Astrocyte (in vitro differentiated cells and primary cell): ENCODE results near the gene TREML2. TPM values are rescaled to one million over a fixed set of nuclear protein-coding genes. Genes with fewer than 3 reads are reported as not detected.

Source experiments
- DNase-seq: peaks from one replicate; pipeline ENCODE4 v3.0.0-alpha.2; 2010; ENCODE audit warnings: low read depth
- FAIRE-seq: peaks from 2 replicates; lab custom pipeline; 2011; peaks lifted over from hg19 to GRCh38; lab: Jason Lieb, UNC
- H2AFZ ChIP-seq: 2 replicates; pipeline ENCODE4 v1.6.0; 2012; ENCODE audit warnings: low read depth, low read length, inconsistent platforms
- H3K27ac ChIP-seq: 2 replicates; pipeline ENCODE4 v1.5.1; 2011; ENCODE audit warnings: low read depth, low read length, inconsistent platforms
- H3K27me3 ChIP-seq: 2 replicates; pipeline ENCODE4 v1.6.0; 2011; ENCODE audit warnings: low read length, inconsistent platforms; ENCODE audit not compliant: insufficient read depth
- H3K36me3 ChIP-seq: 2 replicates; pipeline ENCODE4 v1.5.1; 2011; ENCODE audit warnings: low read length, inconsistent platforms; ENCODE audit not compliant: insufficient read depth
- H3K4me1 ChIP-seq: 2 replicates; pipeline ENCODE4 v1.5.1; 2011; ENCODE audit warnings: low read length, inconsistent platforms; ENCODE audit not compliant: insufficient read depth
- H3K4me2 ChIP-seq: 2 replicates; pipeline ENCODE4 v1.6.0; 2012; ENCODE audit warnings: low read length, inconsistent platforms
- H3K4me3 ChIP-seq: 2 replicates; pipeline ENCODE4 v1.5.1; 2011; ENCODE audit warnings: low read depth, mild to moderate bottlenecking, low read length, inconsistent platforms; ENCODE audit not compliant: insufficient read depth
- H3K79me2 ChIP-seq: 2 replicates; pipeline ENCODE4 v1.6.0; 2012; ENCODE audit warnings: mild to moderate bottlenecking, low read length, inconsistent platforms; ENCODE audit not compliant: insufficient read depth
- H3K9ac ChIP-seq: 2 replicates; pipeline ENCODE4 v1.6.0; 2012; ENCODE audit warnings: mild to moderate bottlenecking, low read length, inconsistent platforms
- H3K9me3 ChIP-seq: 2 replicates; pipeline ENCODE4 v1.5.1; 2012; ENCODE audit warnings: low read depth, mild to moderate bottlenecking, low read length, inconsistent platforms; ENCODE audit not compliant: insufficient read depth
- H4K20me1 ChIP-seq: 2 replicates; pipeline ENCODE4 v1.6.0; 2012; ENCODE audit warnings: low read length, inconsistent platforms; ENCODE audit not compliant: insufficient read depth
- H3K27ac Mint-ChIP-seq: one replicate; pipeline ENCODE4 v1.8.0; 2021; ENCODE audit warnings: mild to moderate bottlenecking, mixed read lengths; ENCODE audit not compliant: unreplicated experiment
- H3K27me3 Mint-ChIP-seq: one replicate; pipeline ENCODE4 v1.8.0; 2021; ENCODE audit warnings: low read depth, mixed read lengths; ENCODE audit not compliant: unreplicated experiment
- H3K36me3 Mint-ChIP-seq: one replicate; pipeline ENCODE4 v1.8.0; 2021; ENCODE audit warnings: low read depth, mixed read lengths; ENCODE audit not compliant: unreplicated experiment
- H3K4me1 Mint-ChIP-seq: one replicate; pipeline ENCODE4 v1.8.0; 2021; ENCODE audit warnings: low read depth, mixed read lengths; ENCODE audit not compliant: unreplicated experiment
- H3K4me3 Mint-ChIP-seq: one replicate; pipeline ENCODE4 v1.8.0; 2021; ENCODE audit warnings: mild to moderate bottlenecking, moderate library complexity, mixed read lengths; ENCODE audit not compliant: unreplicated experiment
- H3K9me3 Mint-ChIP-seq: one replicate; pipeline ENCODE4 v1.8.0; 2021; ENCODE audit warnings: mild to moderate bottlenecking, mixed read lengths; ENCODE audit not compliant: unreplicated experiment
- CTCF ChIP-seq: IDR thresholded peaks from 2 replicates; pipeline ENCODE4 v1.5.1; 2011; ENCODE audit warnings: low read depth, mild to moderate bottlenecking, inconsistent platforms, low read length, moderate library complexity; ENCODE audit not compliant: insufficient read depth
- EZH2 ChIP-seq: IDR thresholded peaks from 2 replicates; pipeline ENCODE4 v1.6.1; 2012; ENCODE audit warnings: mild to moderate bottlenecking, low read length, inconsistent platforms; ENCODE audit not compliant: insufficient read depth
- total RNA-seq: library from RNA; stranded (reverse); gene quantifications from 2 replicates; pipeline ENCODE4 v1.2.1, GENCODE V29; 2021

The TREML2 gene
- total RNA-seq, 1 donor from 2014 or later: not detected

GRCh38 chr6:41182069-41183034 lies 18.6 kb downstream of the TREML2 start:
- FAIRE-seq (no peak), DNase-seq (peak; percentile 18)
- H3K9me3 Mint-ChIP-seq: no peaks in the 10 kb centered on the region
- TF ChIP-seq CTCF: peak; percentile 62
- TF ChIP-seq EZH2: no peak
- Histone ChIP-seq H3K4me2 (no peak overlapping the region), H3K9ac (no peak overlapping the region), H3K4me1 (no peaks in the 10 kb centered on the region), H3K4me3 (no peak overlapping the region), H3K27me3 (no peaks in the 10 kb centered on the region), H3K79me2 (no peaks in the 10 kb centered on the region), H2AFZ (no peak overlapping the region), H3K9me3 (no peaks in the 10 kb centered on the region), H3K36me3 (no peaks in the 10 kb centered on the region), H3K27ac (no peak overlapping the region), H4K20me1 (no peaks in the 10 kb centered on the region)
- H3K27me3 Mint-ChIP-seq: peaks cover 11% of the 10 kb centered on the region
- no peaks in the 10 kb centered on the region for H3K4me1 Mint-ChIP-seq
- no peak overlapping the region for H3K27ac Mint-ChIP-seq
- H3K36me3 Mint-ChIP-seq: no peaks in the 10 kb centered on the region
- H3K4me3 Mint-ChIP-seq: no peak overlapping the region

- Mint-ChIP-seq H3K27ac (no peak overlapping the region), H3K9me3 (no peaks in the 10 kb centered on the region), H3K27me3 (peaks cover 18% of the 10 kb centered on the region), H3K4me1 (no peaks in the 10 kb centered on the region), H3K36me3 (no peaks in the 10 kb centered on the region), H3K4me3 (no peak overlapping the region)
- no peaks in the 10 kb centered on the region for H3K9me3 ChIP-seq
- no peaks in the 10 kb centered on the region for H4K20me1 ChIP-seq
- FAIRE-seq: no peak
- no peaks in the 10 kb centered on the region for H3K79me2 ChIP-seq
- H2AFZ ChIP-seq: no peak overlapping the region
- no peak for TF ChIP-seq CTCF
- TF ChIP-seq EZH2: no peak
- H3K27me3 ChIP-seq: peaks cover 2% of the 10 kb centered on the region
- no peak overlapping the region for H3K9ac ChIP-seq
- no peak overlapping the region for H3K4me2 ChIP-seq
- no peak overlapping the region for H3K4me3 ChIP-seq
- H3K27ac ChIP-seq: no peak overlapping the region
- H3K4me1 ChIP-seq: no peaks in the 10 kb centered on the region
- no peak for DNase-seq
- no peaks in the 10 kb centered on the region for H3K36me3 ChIP-seq
Measured at GRCh38 chr6:41181566-41181965, 19.4 kb downstream of the TREML2 start.

- Mint-ChIP-seq H3K27ac (no peak overlapping the region), H3K4me3 (no peak overlapping the region), H3K36me3 (no peaks in the 10 kb centered on the region), H3K4me1 (no peaks in the 10 kb centered on the region), H3K9me3 (peaks cover 1% of the 10 kb centered on the region), H3K27me3 (peaks cover 17% of the 10 kb centered on the region)
- no peaks in the 10 kb centered on the region for H4K20me1 ChIP-seq
- H3K79me2 ChIP-seq: no peaks in the 10 kb centered on the region
- H3K9ac ChIP-seq: no peak overlapping the region
- TF ChIP-seq EZH2: no peak
- no peak for TF ChIP-seq CTCF
- DNase-seq: no peak
- no peaks in the 10 kb centered on the region for H3K9me3 ChIP-seq
- no peak overlapping the region for H3K4me3 ChIP-seq
- H3K27ac ChIP-seq: no peak overlapping the region
- H3K27me3 ChIP-seq: peaks cover 4% of the 10 kb centered on the region
- H2AFZ ChIP-seq: no peak overlapping the region
- H3K4me2 ChIP-seq: no peak overlapping the region
- H3K36me3 ChIP-seq: no peaks in the 10 kb centered on the region
- no peak for FAIRE-seq
- H3K4me1 ChIP-seq: no peaks in the 10 kb centered on the region
Measured at GRCh38 chr6:41179163-41179562, 21.8 kb downstream of the TREML2 start.
